Keratinocyte (primary cell): ENCODE results near the gene LRP3. TPM values are rescaled to one million over a fixed set of nuclear protein-coding genes. Genes with fewer than 3 reads are reported as not detected.
"Not testable (repeated sequence)": the region's sequence is repeated elsewhere in the genome, so short reads cannot be mapped to it uniquely, and the experiment has no call there.

Source experiments
- DNase-seq: peaks from one replicate; pipeline ENCODE4 v3.0.0-alpha.2; 2011; ENCODE audit warnings: low read depth, missing footprints, low spot score
- FAIRE-seq: peaks from 2 replicates; lab custom pipeline; 2011; peaks lifted over from hg19 to GRCh38; lab: Jason Lieb, UNC
- H2AFZ ChIP-seq: 2 replicates; pipeline ENCODE4 v1.6.0; 2012; ENCODE audit warnings: low read length, control low read depth, inconsistent platforms; ENCODE audit not compliant: control insufficient read depth
- H3K27ac ChIP-seq: 2 replicates; pipeline ENCODE4 v1.5.1; 2011; ENCODE audit warnings: low read length; ENCODE audit not compliant: control insufficient read depth, insufficient read depth
- H3K27me3 ChIP-seq: 3 replicates; pipeline ENCODE4 v1.6.0; 2011; ENCODE audit warnings: low read length; ENCODE audit not compliant: control insufficient read depth, insufficient read depth; ENCODE audit errors: extremely low read depth
- H3K36me3 ChIP-seq, 2 experiments: 2 replicates in 1 of 2; 3 replicates in 1 of 2; pipeline ENCODE4 v1.5.1; 2011; ENCODE audit warnings: low read length in 2 of 2, mild to moderate bottlenecking in 1 of 2; ENCODE audit not compliant: control insufficient read depth in 2 of 2, insufficient read depth in 2 of 2; ENCODE audit errors: extremely low read depth in 1 of 2
- H3K4me1 ChIP-seq: 3 replicates; pipeline ENCODE4 v1.5.1; 2011; ENCODE audit warnings: low read length; ENCODE audit not compliant: control insufficient read depth, insufficient read depth; ENCODE audit errors: extremely low read depth
- H3K4me2 ChIP-seq: 3 replicates; pipeline ENCODE4 v1.6.0; 2011; ENCODE audit warnings: low read depth, low read length; ENCODE audit not compliant: control insufficient read depth, insufficient read depth; ENCODE audit errors: extremely low read depth
- H3K4me3 ChIP-seq, 3 experiments: fragments of 200-600 bp in 1 of 3; sonication (generic) in 1 of 3; 2 replicates in 2 of 3; 3 replicates in 1 of 3; pipeline ENCODE4 v1.5.1; 2011 to 2016; ENCODE audit warnings: low read length in 3 of 3, mild to moderate bottlenecking in 3 of 3, control low read depth in 2 of 3, inconsistent platforms in 1 of 3, low read depth in 1 of 3, mixed read lengths in 1 of 3, mixed run types in 1 of 3, moderate library complexity in 1 of 3; ENCODE audit not compliant: control insufficient read depth in 2 of 3, insufficient read depth in 2 of 3; ENCODE audit errors: extremely low read depth in 1 of 3
- H3K79me2 ChIP-seq: 2 replicates; pipeline ENCODE4 v1.6.0; 2012; ENCODE audit warnings: low read length; ENCODE audit not compliant: control insufficient read depth, insufficient read depth
- H3K9ac ChIP-seq: 3 replicates; pipeline ENCODE4 v1.6.0; 2011; ENCODE audit warnings: low read length; ENCODE audit not compliant: control insufficient read depth, insufficient read depth; ENCODE audit errors: extremely low read depth
- H3K9me1 ChIP-seq: 3 replicates; pipeline ENCODE4 v1.6.0; 2011; ENCODE audit warnings: low read length; ENCODE audit not compliant: control insufficient read depth, insufficient read depth; ENCODE audit errors: extremely low read depth
- H3K9me3 ChIP-seq: 2 replicates; pipeline ENCODE4 v1.5.1; 2012; ENCODE audit warnings: low read depth, low read length; ENCODE audit not compliant: control insufficient read depth
- H4K20me1 ChIP-seq: 3 replicates; pipeline ENCODE4 v1.6.0; 2011; ENCODE audit warnings: low read length; ENCODE audit not compliant: control insufficient read depth, insufficient read depth; ENCODE audit errors: extremely low read depth
- EZH2 ChIP-seq: IDR thresholded peaks from one replicate; pipeline ENCODE4 v1.6.1; 2012; ENCODE audit warnings: inconsistent platforms, mild to moderate bottlenecking, low read length, moderate library complexity
- dilution Hi-C: fragments of 300-500 bp; cut with MboI; formaldehyde crosslinking; loops from one replicate; pipeline ENCODE4 v1.7.0; 2020; ENCODE audit warnings: low sequenced_read_pairs; ENCODE audit not compliant: extremely low pct_ligation_motif_present
- polyA plus RNA-seq, 5 experiments: library from polyadenylated mRNA; depleted of rRNA in 3 of 5; stranded (reverse) in 3 of 5; stranded (forward) in 1 of 5; unstranded in 1 of 5; fragments of >200 nt; gene quantifications; 1 replicate in 1 of 5; 2 replicates in 3 of 5; 3 replicates in 1 of 5; pipeline versions ENCODE4 v1.2.1 to v1.2.3, GENCODE V29; 2011 to 2012; ENCODE audit warnings: missing spikeins in 2 of 5, low read depth in 1 of 5, low replicate concordance in 1 of 5
- TF ChIP-seq, protein P1 (sequence below), 3 experiments: IDR thresholded peaks in 1 of 3; conservative IDR thresholded peaks in 1 of 3; optimal IDR thresholded peaks in 1 of 3; 2 replicates in 2 of 3; 3 replicates in 1 of 3; pipeline versions ENCODE3 to v1.5.1; 2011; ENCODE audit warnings: low read length in 3 of 3, mild to moderate bottlenecking in 3 of 3, moderate library complexity in 2 of 3, control low read depth in 1 of 3, inconsistent platforms in 1 of 3; ENCODE audit not compliant: insufficient read depth in 2 of 3; ENCODE audit errors: extremely low read depth in 1 of 3

The LRP3 gene
- polyA plus RNA-seq, 1 donor (not counting 4 experiments of a cell fraction or from before 2014, with no cell fraction given): 5.0 TPM

DNA sequence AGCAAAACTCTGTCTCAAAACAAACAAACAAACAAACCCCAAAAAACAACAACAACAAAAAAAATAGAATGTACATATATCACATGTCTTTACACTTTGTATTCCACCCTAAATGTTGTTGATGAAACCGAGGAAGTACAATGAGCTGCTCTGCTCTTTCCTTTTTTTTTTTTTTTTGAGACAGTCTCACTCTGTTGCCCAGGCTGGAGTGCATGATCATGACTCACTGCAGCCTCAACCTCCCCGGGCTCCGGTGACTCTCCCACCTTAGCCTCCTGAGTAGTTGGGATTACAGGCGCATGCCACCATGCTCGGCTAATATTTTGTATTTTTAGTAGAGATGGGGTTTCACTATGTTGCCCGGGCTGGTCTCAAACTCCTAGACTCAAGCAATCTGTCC is 30.6 kb upstream of the LRP3 start:
- Histone ChIP-seq H3K79me2 (no peaks in the 10 kb centered on the region), H3K4me3 (no peak overlapping the region), H3K27ac (no peak overlapping the region), H3K9me1 (no peaks in the 10 kb centered on the region), H4K20me1 (no peaks in the 10 kb centered on the region), H3K9ac (no peak overlapping the region), H3K27me3 (no peaks in the 10 kb centered on the region), H3K9me3 (no peaks in the 10 kb centered on the region), H3K4me1 (no peaks in the 10 kb centered on the region), H2AFZ (no peak overlapping the region), H3K36me3 (no peaks in the 10 kb centered on the region), H3K4me2 (no peak overlapping the region)
- DNase-seq: no peak
- no peak for TF ChIP-seq EZH2
- TF ChIP-seq, protein P1, sequence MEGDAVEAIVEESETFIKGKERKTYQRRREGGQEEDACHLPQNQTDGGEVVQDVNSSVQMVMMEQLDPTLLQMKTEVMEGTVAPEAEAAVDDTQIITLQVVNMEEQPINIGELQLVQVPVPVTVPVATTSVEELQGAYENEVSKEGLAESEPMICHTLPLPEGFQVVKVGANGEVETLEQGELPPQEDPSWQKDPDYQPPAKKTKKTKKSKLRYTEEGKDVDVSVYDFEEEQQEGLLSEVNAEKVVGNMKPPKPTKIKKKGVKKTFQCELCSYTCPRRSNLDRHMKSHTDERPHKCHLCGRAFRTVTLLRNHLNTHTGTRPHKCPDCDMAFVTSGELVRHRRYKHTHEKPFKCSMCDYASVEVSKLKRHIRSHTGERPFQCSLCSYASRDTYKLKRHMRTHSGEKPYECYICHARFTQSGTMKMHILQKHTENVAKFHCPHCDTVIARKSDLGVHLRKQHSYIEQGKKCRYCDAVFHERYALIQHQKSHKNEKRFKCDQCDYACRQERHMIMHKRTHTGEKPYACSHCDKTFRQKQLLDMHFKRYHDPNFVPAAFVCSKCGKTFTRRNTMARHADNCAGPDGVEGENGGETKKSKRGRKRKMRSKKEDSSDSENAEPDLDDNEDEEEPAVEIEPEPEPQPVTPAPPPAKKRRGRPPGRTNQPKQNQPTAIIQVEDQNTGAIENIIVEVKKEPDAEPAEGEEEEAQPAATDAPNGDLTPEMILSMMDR (optimal IDR thresholded peaks at IDR 0.05 in 1 of 3, IDR thresholded peaks at IDR 0.05 in 1 of 3, conservative IDR thresholded peaks at IDR 0.05 in 1 of 3; ENCODE audit: extremely low read depth in 1 of 3, insufficient read depth in 2 of 3, low read length in 3 of 3): no peak
- FAIRE-seq: no peak
- dilution Hi-C loops: no loop called here

DNA sequence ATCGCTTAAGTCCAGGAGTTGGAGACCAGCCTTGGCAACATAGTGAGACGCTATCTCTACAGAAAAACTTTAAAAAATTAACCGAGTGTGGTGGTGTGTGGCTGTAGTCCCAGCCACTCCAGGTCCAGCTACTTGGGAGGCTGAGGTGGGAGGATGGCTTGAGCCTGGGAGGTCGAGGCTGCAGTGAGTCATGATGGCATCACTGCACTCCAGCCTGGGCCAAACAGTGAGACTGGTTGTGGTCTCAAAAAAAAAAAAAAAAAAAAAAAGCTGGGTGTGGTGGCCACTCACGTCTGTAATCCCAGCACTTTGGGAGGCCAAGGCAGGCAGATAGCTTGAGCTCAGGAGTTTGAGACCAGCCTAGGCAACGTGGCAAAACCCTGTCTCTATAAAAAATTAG is 28.1 kb upstream of the LRP3 start:
- dilution Hi-C loops, H3K27ac ChIP-seq, H3K27me3 ChIP-seq, DNase-seq, H4K20me1 ChIP-seq, H3K4me1 ChIP-seq, H2AFZ ChIP-seq, H3K36me3 ChIP-seq, H3K9me3 ChIP-seq, FAIRE-seq, H3K79me2 ChIP-seq, H3K9ac ChIP-seq, H3K4me2 ChIP-seq, H3K4me3 ChIP-seq, H3K9me1 ChIP-seq: not testable (repeated sequence)

DNA sequence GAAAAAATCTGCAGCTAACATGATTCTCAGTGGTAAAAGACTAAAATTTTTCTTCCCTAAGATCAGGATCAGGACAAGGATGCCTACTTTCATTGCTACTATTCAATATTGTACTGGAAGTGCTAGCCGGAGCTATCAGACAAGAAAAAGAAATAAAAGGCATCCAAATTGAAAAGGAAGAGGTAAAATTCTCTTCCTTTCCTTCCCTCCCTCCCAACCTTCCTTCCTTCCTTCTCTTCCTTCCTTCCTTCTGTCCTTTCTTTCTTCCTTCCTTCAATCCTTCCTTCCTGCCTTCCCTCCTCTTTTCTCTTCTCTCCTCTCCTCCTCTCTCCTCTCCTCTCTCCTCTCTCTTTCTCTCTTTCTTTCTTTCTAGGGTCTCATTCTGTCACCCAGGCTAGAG is 26.7 kb upstream of the LRP3 start:
- no peak for FAIRE-seq
- Histone ChIP-seq H3K79me2 (no peaks in the 10 kb centered on the region), H3K4me3 (no peak overlapping the region), H4K20me1 (no peaks in the 10 kb centered on the region), H3K9me1 (no peaks in the 10 kb centered on the region), H3K4me2 (no peak overlapping the region), H3K36me3 (no peaks in the 10 kb centered on the region), H2AFZ (no peak overlapping the region), H3K27me3 (no peaks in the 10 kb centered on the region), H3K9me3 (no peaks in the 10 kb centered on the region), H3K4me1 (peaks cover 3% of the 10 kb centered on the region), H3K9ac (no peak overlapping the region), H3K27ac (no peak overlapping the region)
- dilution Hi-C loops: no loop called here
- DNase-seq: no peak
- no peak for TF ChIP-seq EZH2
- TF ChIP-seq, protein P1 (optimal IDR thresholded peaks at IDR 0.05 in 1 of 3, IDR thresholded peaks at IDR 0.05 in 1 of 3, conservative IDR thresholded peaks at IDR 0.05 in 1 of 3; ENCODE audit: extremely low read depth in 1 of 3, insufficient read depth in 2 of 3, low read length in 3 of 3): no peak
